Activated CD8-positive, alpha-beta memory T cell treated with anti-CD3 and anti-CD28 coated beads for 24 hours (primary cell): ENCODE data around the gene NDUFA5.

ENCODE experiments used
- DNase-seq: peaks from one replicate; pipeline ENCODE4 v3.0.0-alpha.2; 2020

The NDUFA5 gene

GRCh38 chr7:123500878-123501489 is 56.6 kb downstream of the NDUFA5 start:
- DNase-seq, result no peak

GRCh38 chr7:123499211-123499970 is 58.2 kb downstream of the NDUFA5 start:
- DNase-seq, result no peak

- DNase-seq, result no peak
Observed at GRCh38 chr7:123498601-123499000, 59.0 kb downstream of the NDUFA5 start.

GRCh38 chr7:123498031-123498430 is 59.6 kb downstream of the NDUFA5 start:
- DNase-seq, result no peak

GRCh38 chr7:123494193-123494796 is 63.3 kb downstream of the NDUFA5 start:
- no peak for DNase-seq

GRCh38 chr7:123492485-123492884 is 65.1 kb downstream of the NDUFA5 start:
- no peak for DNase-seq
